ENCODE results near the gene SHISA9.

GRCh38 chr16:13146829-13147228 is 245.4 kb downstream of the SHISA9 start:
- TF ChIP-seq CTCF (IDR thresholded peaks at IDR 0.05; ENCODE audit: low read length) (no peak), EZH2 (IDR thresholded peaks at IDR 0.05; ENCODE audit: borderline replicate concordance, low read length) (no peak)

All from OCI-LY1 (cell line).